Renal pelvis (tissue), 4 donors: Measurements from ENCODE around the gene TSC22D4. TPM values are rescaled to one million over a fixed set of nuclear protein-coding genes. Genes with fewer than 3 reads are reported as not detected.
"Not testable (repeated sequence)": the region's sequence is repeated elsewhere in the genome, so short reads cannot be mapped to it uniquely, and the experiment has no call there.

Source experiments
- DNase-seq: peaks from one replicate; pipeline ENCODE4 v3.0.0-alpha.2; 2013
- polyA plus RNA-seq, 3 donors: library from polyadenylated mRNA; unstranded; fragments of 120-200 nt; gene quantifications; one replicate each; pipeline ENCODE4 v1.2.1, GENCODE V29; 2013; ENCODE audit not compliant: insufficient read length in 3 of 3

TSC22D4 gene
- polyA plus RNA-seq, 3 donors, result 48.2 to 57.9 (median 55.5) TPM

GRCh38 chr7:100504887-100505611 lies 26.0 kb upstream of the TSC22D4 start:
- no peak for DNase-seq

DNA sequence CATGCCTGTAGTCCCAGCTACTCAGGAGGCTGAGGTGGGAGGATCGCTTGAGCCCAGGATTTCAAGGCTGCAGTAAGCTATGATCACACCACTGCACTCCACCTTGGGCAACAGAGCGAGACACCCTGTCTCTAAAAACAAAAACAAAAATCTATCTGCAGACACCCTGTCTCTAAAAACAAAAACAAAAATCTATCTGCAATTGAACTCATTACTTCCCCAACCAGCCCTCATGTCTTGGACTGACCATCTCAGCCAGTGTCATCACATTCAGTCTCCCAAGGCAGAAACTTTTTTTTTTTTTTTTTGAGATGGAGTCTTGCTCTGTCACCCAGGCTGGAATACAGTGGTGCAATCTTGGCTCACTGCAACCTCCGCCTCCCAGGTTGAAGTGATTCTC lies 25.0 kb upstream of the TSC22D4 start:
- DNase-seq, result not testable (repeated sequence)

DNA sequence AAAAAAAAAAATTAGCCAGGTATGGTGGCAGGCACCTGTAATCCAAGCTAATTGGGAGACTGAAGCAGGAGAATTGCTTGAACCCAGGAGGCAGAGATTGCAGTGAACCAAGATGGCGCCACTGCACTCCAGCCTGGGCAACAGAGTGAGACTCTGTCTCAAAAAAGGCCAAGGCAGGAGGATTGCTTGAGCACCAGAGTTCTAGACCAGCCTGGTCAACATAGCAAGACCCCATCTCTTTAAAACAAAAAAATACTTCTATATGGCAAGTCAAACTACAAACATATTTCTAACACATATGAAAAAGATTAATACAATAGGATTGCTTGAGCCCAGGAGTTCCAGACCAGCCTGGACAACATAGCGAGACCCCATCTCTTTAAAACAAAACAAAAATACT lies 21.7 kb upstream of the TSC22D4 start:
- not testable (repeated sequence) for DNase-seq

GRCh38 chr7:100496509-100496908 lies 17.5 kb upstream of the TSC22D4 start:
- no peak for DNase-seq

DNA sequence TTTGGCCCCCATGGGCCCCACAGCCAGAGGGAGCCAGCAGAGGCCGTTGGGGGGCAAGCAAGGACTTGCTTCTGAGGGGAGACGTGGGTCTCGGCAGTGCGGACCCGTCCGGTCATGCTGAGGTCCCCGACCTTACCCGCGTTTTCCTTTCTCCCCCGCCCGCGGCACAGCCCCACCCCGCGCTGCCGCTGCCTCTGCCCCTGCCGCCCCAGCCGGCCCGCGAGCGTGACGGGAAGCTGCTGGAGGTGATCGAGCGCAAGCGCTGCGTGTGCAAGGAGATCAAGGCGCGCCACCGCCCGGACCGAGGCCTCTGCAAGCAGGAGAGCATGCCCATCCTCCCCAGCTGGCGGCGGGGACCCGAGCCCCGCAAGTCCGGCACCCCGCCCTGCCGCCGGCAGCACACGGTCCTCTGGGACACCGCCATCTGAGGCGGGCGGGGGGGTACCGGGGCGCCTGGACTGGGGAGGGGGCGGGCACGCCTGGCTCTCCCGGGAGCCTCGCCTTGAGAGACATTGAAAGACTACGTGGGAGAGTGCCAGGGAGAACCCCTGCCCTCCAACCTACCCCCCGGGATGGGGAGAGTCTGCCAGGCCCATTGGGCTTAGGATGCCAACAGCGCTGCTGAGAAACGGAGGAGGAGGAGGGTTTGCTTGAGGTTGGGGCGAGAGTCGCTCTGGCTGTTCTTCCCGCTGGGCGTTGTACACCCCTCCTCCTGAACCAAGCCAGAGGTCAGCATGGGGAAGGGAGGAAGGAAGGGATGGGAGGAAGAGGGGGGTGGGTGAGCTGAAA lies 14.7 kb upstream of the TSC22D4 start:
- DNase-seq, result no peak

GRCh38 chr7:100492738-100493475 lies 13.9 kb upstream of the TSC22D4 start:
- DNase-seq, result no peak

DNA sequence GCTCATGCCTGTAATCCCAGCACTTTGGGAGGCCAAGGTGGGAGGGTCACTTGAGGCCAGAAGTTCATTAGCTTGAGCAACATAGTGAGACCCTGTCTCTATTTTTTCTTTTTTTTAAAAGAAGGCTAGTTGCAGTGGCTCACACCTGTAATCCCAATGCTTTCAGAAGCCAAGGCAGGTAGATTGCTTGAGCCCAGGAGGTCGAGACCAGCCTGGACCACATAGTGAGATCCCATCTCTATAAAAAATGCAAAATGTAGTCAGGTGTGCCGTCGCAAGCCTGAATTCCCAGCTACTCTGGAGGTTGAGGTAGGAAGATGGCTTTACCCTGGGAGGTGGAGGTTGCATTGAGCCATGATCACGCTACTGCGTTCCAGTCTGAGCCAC lies 12.2 kb upstream of the TSC22D4 start:
- no peak for DNase-seq

GRCh38 chr7:100490483-100491191 lies 11.6 kb upstream of the TSC22D4 start:
- no peak for DNase-seq

DNA sequence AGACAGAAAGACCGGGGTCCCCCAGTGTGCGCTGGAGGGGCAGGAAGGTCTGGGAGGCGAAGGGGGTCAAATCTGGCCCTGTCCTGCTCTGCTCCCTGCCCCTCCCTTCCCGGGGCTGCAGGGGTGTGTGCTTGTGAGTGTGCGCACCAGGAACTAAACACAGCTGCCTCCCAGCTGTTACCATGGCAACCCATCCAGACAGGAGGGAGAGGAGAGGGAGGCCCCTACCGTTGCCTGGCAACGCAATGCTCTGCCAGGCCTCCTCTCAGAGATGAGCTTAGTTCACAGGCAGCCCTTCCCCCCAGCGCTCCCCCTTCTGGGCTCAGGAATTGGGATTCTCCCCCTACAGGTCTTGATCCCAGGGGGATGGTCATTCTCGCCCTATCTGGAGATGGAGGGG lies 10.8 kb upstream of the TSC22D4 start:
- peak; percentile 96 for DNase-seq

- no peak for DNase-seq
These were observed 10.1 kb upstream of the TSC22D4 start for GRCh38 chr7:100489121-100489520.

DNA sequence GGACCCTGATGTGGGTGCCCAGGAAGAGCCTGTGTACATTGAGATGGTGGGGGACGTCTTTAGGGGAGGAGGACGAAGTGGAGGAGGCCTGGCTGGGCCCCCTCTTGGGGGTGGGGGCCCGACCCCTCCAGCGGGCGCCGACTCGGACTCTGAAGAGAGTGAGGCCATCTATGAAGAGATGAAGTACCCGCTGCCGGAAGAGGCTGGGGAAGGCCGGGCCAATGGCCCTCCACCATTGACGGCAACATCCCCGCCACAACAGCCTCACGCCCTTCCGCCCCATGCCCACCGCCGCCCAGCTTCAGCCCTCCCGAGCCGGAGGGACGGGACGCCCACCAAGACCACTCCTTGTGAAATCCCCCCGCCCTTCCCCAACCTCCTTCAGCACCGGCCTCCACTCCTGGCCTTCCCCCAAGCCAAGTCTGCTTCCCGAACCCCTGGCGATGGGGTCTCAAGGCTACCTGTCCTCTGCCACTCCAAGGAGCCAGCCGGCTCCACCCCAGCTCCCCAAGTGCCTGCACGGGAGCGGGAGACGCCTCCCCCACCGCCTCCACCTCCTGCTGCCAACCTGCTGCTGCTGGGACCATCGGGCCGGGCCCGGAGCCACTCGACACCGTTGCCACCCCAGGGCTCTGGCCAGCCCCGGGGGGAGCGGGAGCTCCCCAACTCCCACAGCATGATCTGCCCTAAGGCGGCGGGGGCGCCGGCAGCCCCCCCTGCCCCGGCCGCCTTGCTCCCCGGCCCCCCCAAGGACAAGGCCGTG lies 9.5 kb upstream of the TSC22D4 start:
- DNase-seq, result no peak

DNA sequence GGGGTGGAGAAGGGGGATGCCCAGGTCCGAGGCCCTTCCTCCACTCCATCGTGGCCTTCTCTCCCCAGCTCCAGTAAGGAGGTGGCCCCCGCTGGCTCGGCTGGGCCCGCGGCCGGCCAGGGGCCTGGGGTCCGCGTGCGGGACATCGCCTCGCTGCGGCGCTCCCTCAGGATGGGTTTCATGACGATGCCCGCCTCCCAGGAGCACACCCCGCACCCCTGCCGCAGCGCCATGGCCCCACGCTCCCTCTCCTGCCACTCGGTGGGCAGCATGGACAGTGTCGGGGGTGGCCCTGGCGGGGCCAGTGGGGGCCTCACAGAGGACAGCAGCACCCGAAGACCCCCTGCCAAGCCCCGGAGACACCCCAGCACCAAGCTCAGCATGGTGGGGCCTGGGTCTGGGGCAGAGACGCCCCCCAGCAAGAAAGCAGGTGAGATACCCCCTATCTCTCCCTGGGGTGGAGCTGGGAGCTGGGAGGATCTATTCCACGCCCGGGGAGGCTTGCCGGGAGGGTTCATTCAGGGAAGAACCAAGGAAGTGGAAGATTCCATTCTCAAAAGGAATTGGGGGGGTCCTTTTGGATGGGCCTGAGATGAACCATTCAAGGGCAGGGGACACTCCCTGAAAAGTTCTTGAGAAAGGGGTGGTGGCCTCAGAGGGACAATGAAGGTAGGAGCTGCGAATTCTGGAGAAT lies 7.9 kb upstream of the TSC22D4 start:
- no peak for DNase-seq

DNA sequence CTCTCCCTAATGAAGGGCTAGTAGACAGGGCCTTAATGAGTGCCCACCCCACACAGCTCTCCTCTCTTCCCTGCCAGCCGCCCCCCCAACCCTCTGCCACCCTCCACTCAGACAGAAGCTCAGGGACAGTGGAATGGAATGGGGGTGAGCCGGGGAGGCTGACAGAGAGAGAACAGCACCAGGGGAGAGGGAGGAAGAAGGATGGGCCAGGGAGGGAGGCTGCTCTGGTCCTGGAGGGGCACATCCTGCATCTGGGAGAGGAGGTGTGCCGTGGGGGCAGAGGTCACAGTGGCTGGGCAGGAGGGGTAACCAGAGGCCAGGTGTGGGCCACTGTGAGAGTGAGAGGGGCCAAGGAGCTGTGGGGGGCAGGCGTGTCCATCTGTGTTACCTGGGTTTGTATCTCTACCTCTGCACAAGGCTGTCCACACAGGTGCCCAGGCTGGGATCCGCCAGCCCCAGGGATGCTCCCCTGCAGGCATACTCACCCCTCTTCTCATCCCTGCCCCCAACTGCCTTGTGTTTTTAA lies 7.2 kb upstream of the TSC22D4 start:
- DNase-seq, result no peak

DNA sequence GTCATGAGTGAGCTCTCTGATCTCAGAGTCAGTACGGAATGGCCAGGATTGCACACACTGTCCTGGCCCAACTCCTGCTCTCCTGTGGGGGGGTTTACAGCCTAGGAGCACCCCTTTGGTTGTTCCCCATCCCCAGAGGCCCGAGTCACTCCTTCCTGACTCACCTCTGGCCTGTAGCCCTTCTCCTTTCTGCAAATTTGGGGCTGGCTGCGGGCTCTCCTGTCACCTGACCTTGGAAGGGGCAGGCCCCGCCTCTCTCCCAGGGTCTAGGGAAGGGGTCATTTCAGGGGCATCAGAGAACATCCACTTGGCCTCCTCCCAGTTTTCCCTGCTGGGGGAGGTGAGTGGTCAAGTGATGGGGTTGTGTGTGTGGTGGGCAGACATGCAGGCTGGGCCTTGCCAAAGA lies 6.5 kb upstream of the TSC22D4 start:
- DNase-seq, result no peak

GRCh38 chr7:100484673-100485045 lies 5.6 kb upstream of the TSC22D4 start:
- no peak for DNase-seq

DNA sequence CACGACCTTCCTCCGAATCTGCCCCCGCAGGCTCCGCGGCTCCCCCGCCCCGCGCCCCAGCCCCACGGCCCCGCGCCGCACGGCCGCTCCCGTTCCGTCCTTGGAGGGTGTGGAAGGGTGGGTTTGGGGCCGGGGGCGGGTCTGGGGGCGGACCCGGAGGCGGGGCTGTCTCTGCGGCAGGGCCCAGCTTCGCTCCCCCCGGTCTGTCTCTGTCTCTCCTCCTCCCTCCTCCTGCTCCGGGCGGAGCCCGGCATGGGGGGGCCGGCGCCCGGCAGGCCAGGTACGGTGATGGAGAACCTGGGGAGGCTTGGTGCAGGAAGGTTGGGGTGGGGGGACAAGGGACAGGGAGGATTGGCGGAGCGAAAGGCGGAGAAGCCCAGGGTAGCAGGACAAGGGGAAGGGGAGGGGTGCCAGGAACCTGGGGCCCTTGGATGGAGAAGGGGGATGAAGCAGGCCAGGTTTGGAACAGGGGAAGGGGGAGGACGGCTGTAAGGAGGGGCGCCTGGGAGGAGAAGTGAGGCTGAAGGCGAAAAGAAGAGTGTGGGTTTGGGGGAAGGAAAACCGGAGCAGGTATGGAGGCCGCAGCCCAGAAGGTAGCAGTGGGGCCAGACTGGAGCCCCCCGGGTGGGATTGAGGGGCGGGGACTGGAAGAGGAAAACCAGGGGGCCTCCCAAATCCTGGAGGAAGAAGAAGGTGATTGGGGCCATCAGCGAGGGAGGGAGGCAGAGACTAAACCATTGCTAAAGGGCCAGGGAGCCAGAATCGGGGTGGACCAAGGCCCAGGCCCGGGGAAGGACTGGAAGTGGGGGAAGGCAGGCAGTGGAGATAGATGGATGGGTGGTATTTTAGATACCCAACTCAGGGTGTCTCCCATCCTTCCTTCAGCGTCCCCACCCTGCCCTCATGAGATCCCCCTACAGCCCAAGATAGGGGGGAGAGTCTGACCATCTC lies 5.0 kb upstream of the TSC22D4 start, which contains the start of gene NYAP1:
TSS of gene NYAP1 (plus strand) at position 206 of the 951 bp plus-strand sequence. CDS start 1,385 bp downstream, outside the sequence.
- DNase-seq, result peak; percentile 60

DNA sequence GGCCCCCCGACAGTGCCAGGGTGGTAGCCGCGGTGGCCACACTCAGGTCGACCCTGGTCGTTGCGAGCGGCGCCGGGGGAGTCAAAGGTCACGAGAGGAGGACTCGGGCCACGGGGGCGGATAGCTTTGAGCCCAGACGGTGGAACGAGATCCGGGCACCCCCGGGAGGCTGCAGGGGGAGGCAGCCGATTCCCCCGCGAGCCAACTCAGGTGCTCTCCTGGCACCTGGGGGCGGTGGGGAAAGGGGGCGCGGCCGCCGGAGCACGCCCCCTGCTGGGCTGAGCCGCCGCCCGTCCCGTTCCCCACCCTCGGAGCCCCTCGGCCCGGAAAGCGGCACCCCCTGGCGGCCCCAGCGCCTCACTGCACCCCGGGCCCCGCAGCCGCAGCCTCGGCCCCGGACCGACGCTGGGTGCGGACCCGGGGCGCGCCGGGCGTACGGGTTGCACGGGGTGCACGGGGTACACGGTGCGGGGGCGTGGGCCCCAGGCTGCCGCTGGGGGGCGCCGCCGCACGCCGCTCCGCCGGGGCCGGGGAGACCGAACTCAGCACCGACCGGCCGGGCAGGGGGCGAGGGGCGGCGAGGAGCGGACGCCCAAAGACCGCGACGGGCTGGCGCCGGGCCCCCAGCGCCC lies 4.2 kb upstream of the TSC22D4 start:
- DNase-seq, result peak; percentile 60

DNA sequence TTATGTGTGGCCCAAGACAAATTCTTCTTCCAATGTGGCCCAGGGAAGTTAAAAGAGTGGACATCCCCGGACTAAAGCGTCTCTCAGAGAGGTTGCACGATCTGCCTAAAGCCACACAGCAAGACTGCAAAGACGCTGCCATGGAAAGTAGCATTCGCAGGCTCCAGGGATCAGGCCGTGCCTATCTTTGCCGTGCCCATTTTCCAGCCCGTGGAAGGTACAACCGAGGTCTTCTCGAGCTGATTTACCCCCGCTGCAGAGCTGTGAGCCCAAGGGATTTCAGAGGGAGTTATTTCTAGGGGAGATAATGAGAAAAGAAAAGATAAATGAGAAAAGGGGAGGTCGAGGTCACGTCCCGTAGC lies 3.7 kb upstream of the TSC22D4 start:
- no peak for DNase-seq

- no peak for DNase-seq
These were observed 2.5 kb upstream of the TSC22D4 start for GRCh38 chr7:100481466-100481865.
